Measurements from ENCODE around the gene TRPV3.

- TF ChIP-seq CTCF (conservative IDR thresholded peaks at IDR 0.05; ENCODE audit: low read depth, low read length) (no peak), EZH2 (IDR thresholded peaks at IDR 0.05; ENCODE audit: borderline replicate concordance, low read depth, low read length, poor library complexity, severe bottlenecking) (no peak)
These were observed 86.0 kb downstream of the TRPV3 start, which contains the start of gene SPATA22 for GRCh38 chr17:3471599-3471998.
